Naive thymus-derived CD8-positive, alpha-beta T cell (primary cell): ENCODE measurements around the gene KLC4. TPM values are rescaled to one million over a fixed set of nuclear protein-coding genes. Genes with fewer than 3 reads are reported as not detected.
A peak's percentile ranks its signal among the peaks of the same experiment; 100 is the strongest.
"Not testable (repeated sequence)": the region's sequence is repeated elsewhere in the genome, so short reads cannot be mapped to it uniquely, and the experiment has no call there.

Experiments
- ATAC-seq, 2 donors: fragments of 150-1000 bp; cut with Tn5 transposase in 1 of 2; sonication (Bioruptor Pico), chemical (Tn5 transposase) in 1 of 2; 1 replicate in 1 of 2; 2 replicates in 1 of 2; pipeline ENCODE4 v1.10.0; 2021; ENCODE audit warnings: mild to moderate bottlenecking in 2 of 2, moderate library complexity in 2 of 2
- POLR2A ChIA-PET: fragments of 350-600 bp; sonication (Branson Sonifier 250); formaldehyde crosslinking; loops from one replicate; lab custom pipeline; 2021; ENCODE audit warnings: antibody characterized with exemption; lab: Charles Lee
- DNase-seq, 10 donors: peaks; one replicate each; pipeline versions ENCODE4 v3.0.0 to v3.0.0-alpha.2; 2020 to 2022
- H3K27ac Mint-ChIP-seq, 10 donors: one replicate each; pipeline ENCODE4 v1.8.0; 2020 to 2022; ENCODE audit warnings: mild to moderate bottlenecking in 10 of 10, mixed read lengths in 10 of 10, moderate library complexity in 4 of 10, inconsistent platforms in 1 of 10
- H3K27me3 Mint-ChIP-seq, 5 donors: one replicate each; pipeline ENCODE4 v1.8.0; 2021 to 2022; ENCODE audit warnings: mixed read lengths in 5 of 5
- H3K36me3 Mint-ChIP-seq, 3 donors: one replicate each; pipeline ENCODE4 v1.8.0; 2020 to 2022; ENCODE audit warnings: mixed read lengths in 3 of 3, mild to moderate bottlenecking in 2 of 3, inconsistent platforms in 1 of 3
- H3K4me1 Mint-ChIP-seq, 4 donors: one replicate each; pipeline ENCODE4 v1.8.0; 2021 to 2022; ENCODE audit warnings: mixed read lengths in 4 of 4
- H3K4me3 Mint-ChIP-seq, 10 donors: one replicate each; pipeline ENCODE4 v1.8.0; 2020 to 2022; ENCODE audit warnings: mild to moderate bottlenecking in 10 of 10, mixed read lengths in 10 of 10, moderate library complexity in 6 of 10, inconsistent platforms in 1 of 10
- H3K9me3 Mint-ChIP-seq, 9 donors: one replicate each; pipeline ENCODE4 v1.8.0; 2020 to 2022; ENCODE audit warnings: mixed read lengths in 9 of 9, mild to moderate bottlenecking in 3 of 9, inconsistent platforms in 1 of 9, moderate library complexity in 1 of 9
- polyA plus RNA-seq, 3 donors: library from polyadenylated mRNA; unstranded; fragments of 300-500 nt; fragmentation: Illumina TruSeq; gene quantifications; one replicate each; pipeline ENCODE4 v1.2.3, GENCODE V29; 2021
- total RNA-seq, 8 experiments: library from RNA in 2 of 8; stranded (reverse) in 2 of 8; gene quantifications; one replicate each; pipeline ENCODE4 v1.2.3 and lab custom pipeline; 2021 to 2026

KLC4 gene
- total and polyA plus RNA-seq, 5 experiments from 2014 or later = 9.9 to 64.6 (median 12.7) TPM

DNA sequence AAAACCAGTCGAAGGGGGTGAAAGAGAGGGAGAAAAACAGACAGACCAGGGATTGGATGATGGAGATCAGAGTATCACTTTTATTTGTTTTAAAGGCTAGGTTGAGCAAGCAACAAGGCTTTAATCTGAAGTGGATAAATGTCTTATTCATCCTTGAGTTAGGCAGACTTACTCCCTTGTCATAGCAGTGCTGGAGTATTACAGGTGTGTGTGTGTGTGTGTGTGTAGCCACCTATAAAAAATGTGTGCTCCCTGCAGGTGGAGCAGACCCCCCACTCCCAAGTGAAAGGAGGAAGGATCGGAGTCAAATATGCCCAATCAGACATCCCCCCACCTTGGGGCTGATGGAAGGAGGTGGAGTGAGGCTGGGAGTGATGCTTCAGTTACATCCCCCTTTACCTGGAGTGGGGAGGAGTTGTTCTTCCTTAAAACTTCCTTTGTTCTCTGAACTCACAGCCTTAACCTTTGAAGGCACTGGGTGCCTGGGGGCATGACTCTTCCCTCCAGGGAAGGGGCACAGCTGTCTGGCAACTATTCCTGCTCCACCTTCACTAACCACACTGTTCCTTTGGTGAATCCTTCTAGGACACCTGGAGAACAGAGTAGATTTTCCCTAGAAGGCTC lies 43.9 kb downstream of the KLC4 start:
- ATAC-seq (no peak), DNase-seq (no peak)
- Mint-ChIP-seq H3K9me3 (no peaks in the 10 kb centered on the region), H3K36me3 (no peaks in the 10 kb centered on the region), H3K27me3 (no peaks in the 10 kb centered on the region), H3K4me3 (no peak overlapping the region), H3K4me1 (peaks cover 1 to 14% (median 6%) of the 10 kb centered on the region in 4 donors), H3K27ac (peak overlapping the region in 1 of 10 donors; percentile 35)
- POLR2A ChIA-PET = no interaction called here

DNA sequence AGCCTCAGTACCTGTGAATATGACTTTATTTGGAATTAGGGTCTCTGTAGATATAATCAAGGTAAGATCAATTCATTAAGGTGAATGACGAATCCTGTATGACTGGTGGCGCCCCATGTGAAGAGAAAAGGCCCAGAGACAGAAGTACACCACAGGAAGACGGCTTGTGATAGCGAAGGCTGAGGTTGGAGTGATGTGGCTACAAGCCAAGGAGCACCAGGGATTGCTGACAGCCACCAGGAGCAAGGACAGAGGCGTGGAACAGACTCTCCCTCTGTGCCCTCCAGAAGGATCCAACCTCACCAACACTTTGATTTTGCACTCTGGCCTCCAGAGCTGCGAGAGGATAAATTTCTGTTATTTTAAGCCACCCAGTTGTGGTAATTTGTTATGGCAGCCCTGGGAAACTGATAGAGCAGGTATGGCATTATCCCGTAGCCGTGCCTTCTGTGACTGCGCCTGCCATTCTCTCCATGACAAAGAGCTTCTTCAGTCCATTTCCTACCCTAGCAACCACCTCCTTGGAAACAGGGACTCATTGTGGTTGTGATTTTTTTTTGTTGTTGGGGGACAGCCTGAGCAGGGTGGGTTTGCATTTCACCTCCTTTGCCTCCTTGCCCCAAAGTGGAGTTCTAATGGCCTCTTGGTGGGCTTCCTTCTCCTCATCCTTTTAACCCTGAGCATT lies 46.2 kb downstream of the KLC4 start:
- H3K27ac Mint-ChIP-seq = peak overlapping the region in 4 of 10 donors; percentile 9 to 80 (median 19)
- DNase-seq (no peak), ATAC-seq (peak in 1 of 2 donors; percentile 40)
- POLR2A ChIA-PET = no interaction called here
- H3K4me3 Mint-ChIP-seq = no peak overlapping the region
- H3K36me3 Mint-ChIP-seq = no peaks in the 10 kb centered on the region
- H3K4me1 Mint-ChIP-seq = peaks cover 1 to 14% (median 6%) of the 10 kb centered on the region in 4 donors
- no peaks in the 10 kb centered on the region for H3K27me3 Mint-ChIP-seq
- no peaks in the 10 kb centered on the region for H3K9me3 Mint-ChIP-seq

DNA sequence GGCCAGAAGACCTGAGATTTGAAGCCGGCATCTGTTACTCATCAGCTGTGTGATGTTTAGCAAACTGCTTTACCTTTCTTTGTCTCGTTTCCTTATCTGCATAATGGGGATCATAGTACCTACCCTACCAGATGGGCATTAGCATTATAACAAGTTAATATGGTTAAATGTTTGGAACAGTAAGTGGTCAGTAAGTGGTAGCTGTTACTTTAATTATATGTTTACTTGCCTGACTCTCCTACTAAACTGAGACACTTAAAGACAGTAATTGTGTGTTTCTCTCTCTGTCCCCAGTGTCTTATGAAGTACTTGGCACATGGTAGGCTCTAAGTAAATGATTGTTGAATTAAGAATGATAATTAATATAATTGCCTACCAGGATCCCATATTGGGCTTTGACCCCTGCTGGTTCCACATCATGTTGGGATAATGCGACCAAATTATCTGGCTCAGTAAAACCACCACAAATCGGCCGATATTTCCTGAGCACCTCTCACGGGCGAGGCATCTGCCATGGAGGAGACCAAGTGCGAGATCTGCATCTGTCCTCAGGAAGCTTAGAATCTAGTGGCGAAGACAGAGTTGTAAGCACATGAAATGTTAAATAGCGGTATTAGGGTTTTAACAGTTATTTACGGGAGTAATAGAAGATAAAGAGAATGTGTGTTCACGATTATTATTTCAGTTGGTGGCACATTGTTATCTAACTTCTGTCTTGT lies 48.1 kb downstream of the KLC4 start:
- H3K4me1 Mint-ChIP-seq = peaks cover 1 to 14% (median 6%) of the 10 kb centered on the region in 4 donors

DNA sequence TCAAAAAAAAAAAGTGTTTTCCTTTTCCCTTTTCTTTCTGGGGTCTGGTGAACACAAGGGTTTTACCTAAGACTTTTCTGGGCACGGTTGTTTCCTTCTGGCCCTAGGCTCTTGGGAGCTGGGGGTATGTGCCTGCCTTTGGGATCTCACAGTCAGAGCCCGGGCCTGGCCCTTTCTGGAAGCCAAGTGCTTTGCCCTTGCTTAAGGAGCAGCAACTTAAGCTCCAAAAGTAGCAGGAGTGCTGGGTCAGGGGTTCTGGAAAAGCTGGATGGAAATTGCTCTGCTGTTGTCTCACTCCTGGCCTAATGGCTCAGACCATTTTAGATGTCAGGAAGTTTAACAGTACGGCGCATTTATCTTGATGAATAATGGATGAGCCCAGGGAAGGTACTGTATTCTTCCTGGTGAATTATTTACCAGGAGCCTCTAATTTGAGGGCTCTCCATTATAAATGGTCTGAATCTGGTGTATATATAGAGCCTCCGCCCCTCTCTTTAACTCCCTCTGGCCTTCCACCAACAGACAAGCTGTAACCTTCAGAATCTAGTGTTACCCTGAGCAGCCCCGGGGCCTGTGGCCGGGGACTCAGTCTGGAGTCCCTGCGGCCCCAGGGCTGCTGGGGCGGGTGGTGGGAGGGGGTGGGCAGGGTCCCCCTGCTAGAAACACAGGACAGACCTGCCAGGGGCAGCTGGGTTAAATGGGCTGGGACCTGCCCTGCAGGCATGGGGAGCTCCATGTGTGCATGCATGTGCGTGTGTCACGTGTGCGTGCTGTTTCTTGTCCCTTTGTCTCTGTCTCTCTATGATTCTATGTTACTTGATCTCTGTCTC lies 54.2 kb downstream of the KLC4 start:
- peak overlapping the region in 2 of 10 donors; percentile 22 to 38 for H3K27ac Mint-ChIP-seq
- POLR2A ChIA-PET = interaction anchor here (0.5 kb wide), 1 partner anchor 199 kb away, joined by 7 read pairs; no protein-coding TSS in a partner anchor
- no peaks in the 10 kb centered on the region for H3K36me3 Mint-ChIP-seq
- DNase-seq (no peak), ATAC-seq (no peak)
- H3K4me3 Mint-ChIP-seq = no peak overlapping the region
- no peaks in the 10 kb centered on the region for H3K27me3 Mint-ChIP-seq
- H3K4me1 Mint-ChIP-seq = no peaks in the 10 kb centered on the region
- no peaks in the 10 kb centered on the region for H3K9me3 Mint-ChIP-seq

More for the DNA sequence above, 48.1 kb downstream of the KLC4 start:
- DNase-seq (no peak), ATAC-seq (no peak)
- H3K9me3 Mint-ChIP-seq = no peaks in the 10 kb centered on the region
- H3K27me3 Mint-ChIP-seq = no peaks in the 10 kb centered on the region
- no peak overlapping the region for H3K27ac Mint-ChIP-seq
- no peak overlapping the region for H3K4me3 Mint-ChIP-seq
- no peaks in the 10 kb centered on the region for H3K36me3 Mint-ChIP-seq
- POLR2A ChIA-PET = no interaction called here

DNA sequence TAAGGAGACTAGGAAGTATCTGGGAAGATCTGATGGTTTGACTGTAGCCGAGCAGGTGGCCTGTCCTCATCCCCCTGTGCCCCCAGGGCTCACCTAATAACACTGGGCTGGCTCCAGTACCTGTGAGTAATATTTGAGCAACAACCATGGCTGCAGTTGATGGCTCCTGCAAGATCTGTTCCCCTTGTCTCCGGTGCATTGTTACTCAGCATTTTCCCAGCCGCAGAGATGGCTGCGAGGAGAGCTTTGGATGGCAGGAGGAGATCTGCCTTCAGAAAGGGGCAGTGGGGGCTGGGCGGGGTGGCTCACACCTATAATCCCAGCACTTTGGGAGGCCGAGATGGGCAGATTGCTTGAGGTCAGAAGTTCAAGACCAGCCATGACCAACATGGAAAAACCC lies 55.9 kb downstream of the KLC4 start:
- POLR2A ChIA-PET = interaction anchor here (0.6 kb wide), 1 partner anchor 18 kb away, joined by 3 read pairs; no protein-coding TSS in a partner anchor
- no peak overlapping the region for H3K4me3 Mint-ChIP-seq
- DNase-seq = no peak

DNA sequence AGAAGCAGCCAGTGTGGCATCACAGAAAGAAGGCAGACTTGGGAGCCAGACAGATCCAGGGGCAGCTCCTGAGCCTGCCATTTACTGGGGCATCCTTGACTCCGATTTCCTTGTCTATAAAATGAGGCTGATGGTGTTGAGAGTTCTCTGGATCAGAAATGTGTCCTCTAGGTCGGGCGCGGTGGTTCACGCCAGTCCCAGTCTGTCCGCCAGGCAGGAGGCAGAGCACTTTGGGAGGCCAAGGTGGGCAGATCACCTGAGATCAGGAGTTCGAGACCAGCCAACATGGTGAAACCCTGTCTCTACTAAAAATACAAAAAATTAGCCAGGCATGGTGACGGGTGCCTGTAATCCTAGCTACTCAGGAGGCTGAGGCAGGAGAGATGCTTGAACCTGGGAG lies 58.0 kb downstream of the KLC4 start:
- DNase-seq, H3K27me3 Mint-ChIP-seq, H3K4me3 Mint-ChIP-seq, H3K9me3 Mint-ChIP-seq, H3K27ac Mint-ChIP-seq, ATAC-seq, H3K36me3 Mint-ChIP-seq, H3K4me1 Mint-ChIP-seq: not testable (repeated sequence)
- POLR2A ChIA-PET = interaction anchor here (0.7 kb wide), 1 partner anchor 107 kb away, joined by 3 read pairs; no protein-coding TSS in a partner anchor

More for the DNA sequence above, 55.9 kb downstream of the KLC4 start:
- Mint-ChIP-seq H3K9me3 (no peaks in the 10 kb centered on the region), H3K27ac (no peak overlapping the region), H3K27me3 (no peaks in the 10 kb centered on the region), H3K4me1 (no peaks in the 10 kb centered on the region), H3K36me3 (no peaks in the 10 kb centered on the region)
- no peak for ATAC-seq

DNA sequence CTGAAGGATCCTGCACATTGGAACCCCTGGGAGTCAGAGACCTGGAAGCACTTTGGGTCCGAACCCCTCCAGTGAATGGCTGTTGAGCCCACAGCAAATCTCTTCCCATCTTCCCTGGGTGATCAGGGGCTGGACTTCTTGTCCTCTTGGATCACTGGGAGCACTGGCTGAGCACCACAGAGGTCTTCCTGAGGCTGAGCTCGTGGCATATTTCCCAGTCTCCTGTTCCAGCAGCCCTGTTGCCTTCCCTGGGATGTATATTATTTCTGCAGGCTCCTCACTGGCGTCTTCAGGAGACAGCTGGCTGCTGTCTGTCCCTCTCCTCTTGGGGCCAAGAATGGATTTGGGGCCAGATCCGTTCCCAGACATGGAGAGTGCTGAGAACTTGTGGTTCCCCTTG lies 60.1 kb downstream of the KLC4 start:
- no peak for DNase-seq
- Mint-ChIP-seq H3K9me3 (no peaks in the 10 kb centered on the region), H3K4me3 (no peak overlapping the region), H3K27me3 (no peaks in the 10 kb centered on the region), H3K27ac (no peak overlapping the region), H3K4me1 (no peaks in the 10 kb centered on the region), H3K36me3 (no peaks in the 10 kb centered on the region)
- ATAC-seq = no peak
- POLR2A ChIA-PET = no interaction called here

DNA sequence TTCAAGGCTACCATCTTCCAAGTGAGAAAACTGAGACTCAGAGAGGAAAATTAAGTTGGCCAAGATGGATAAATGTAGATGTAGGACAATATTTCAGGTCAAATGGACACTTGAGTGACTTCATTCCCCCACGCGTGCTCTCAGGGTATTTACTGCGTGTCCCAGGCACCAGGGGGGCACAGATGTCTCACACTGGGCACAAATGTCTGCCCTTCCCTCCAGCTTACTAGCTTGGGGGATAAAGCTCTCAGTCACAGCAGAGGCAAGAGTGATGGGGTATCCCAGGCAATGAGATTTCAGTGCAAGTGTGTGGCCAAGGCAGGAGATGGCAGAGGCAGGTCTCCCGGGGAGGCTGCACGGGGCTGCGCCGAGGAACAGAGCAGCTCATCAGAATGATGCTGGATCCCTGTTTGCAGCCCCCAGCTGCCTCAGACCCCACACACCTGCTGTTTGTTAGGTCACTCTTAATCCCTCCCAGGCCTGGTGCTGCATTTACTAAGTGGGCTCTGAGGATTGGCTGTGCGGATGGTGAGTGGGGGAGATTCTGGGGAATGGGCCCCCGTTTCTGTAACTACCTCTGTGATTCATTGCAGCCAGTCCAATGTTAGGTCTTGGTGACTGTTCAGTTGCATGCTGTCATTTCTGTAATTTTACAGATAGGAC lies 60.8 kb downstream of the KLC4 start:
- Mint-ChIP-seq H3K4me3 (no peak overlapping the region), H3K4me1 (no peaks in the 10 kb centered on the region), H3K9me3 (no peaks in the 10 kb centered on the region), H3K36me3 (no peaks in the 10 kb centered on the region), H3K27me3 (no peaks in the 10 kb centered on the region), H3K27ac (no peak overlapping the region)
- ATAC-seq (no peak), DNase-seq (no peak)
- POLR2A ChIA-PET = no interaction called here

DNA sequence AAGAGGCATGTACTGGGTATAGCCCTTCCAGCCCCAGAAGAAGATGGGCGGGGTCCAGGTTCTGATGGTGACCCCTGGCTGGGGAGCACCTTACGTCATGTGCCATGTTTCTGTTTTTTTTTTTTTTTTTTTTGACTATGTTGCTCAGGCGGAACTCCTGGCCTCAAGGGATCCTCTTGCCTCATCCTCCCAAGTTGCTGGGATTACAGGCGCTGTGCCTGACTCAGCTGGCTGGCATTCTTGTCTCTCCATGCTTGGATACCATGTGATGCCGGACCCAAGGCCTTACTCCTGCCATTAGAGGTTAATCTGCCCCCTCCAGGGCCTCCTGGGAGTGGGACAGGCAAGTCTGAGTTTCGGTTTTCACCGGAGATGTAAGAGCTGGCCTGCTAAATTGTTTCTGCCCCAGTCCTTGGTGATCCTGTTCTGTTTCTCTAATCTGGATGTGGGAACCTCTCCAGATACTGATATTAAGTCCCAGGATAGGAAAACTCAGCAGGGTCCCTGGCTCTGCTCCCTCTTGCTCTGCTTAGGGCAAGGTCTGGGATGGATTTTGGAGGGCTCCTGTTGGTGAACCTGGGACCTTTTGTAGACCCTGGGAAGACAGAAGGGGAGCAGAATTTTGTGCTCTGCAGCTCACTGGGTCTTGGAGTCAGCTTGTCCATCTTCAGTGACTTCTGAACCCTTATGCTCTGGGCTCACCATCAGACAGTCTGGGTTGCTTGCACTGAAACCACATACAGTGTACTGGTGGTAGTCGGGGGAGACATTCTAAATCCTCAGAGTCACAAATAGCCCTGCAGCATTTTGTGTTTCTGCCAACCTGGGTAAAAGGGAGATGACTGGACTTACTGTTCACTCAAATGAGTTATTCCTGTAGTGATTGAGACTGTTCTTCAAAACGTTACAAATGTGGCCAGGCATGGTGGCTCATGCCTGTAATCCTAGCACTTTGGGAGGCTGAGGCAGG lies 61.8 kb downstream of the KLC4 start:
- Mint-ChIP-seq H3K27me3 (no peaks in the 10 kb centered on the region), H3K36me3 (no peaks in the 10 kb centered on the region), H3K9me3 (no peaks in the 10 kb centered on the region), H3K4me3 (no peak overlapping the region), H3K4me1 (no peaks in the 10 kb centered on the region), H3K27ac (peak overlapping the region in 1 of 10 donors; percentile 1)
- DNase-seq (no peak), ATAC-seq (no peak)
- POLR2A ChIA-PET = interaction anchor here (0.7 kb wide), 2 partner anchors 420 to 472 kb away, joined by 3 read pairs; no protein-coding TSS in a partner anchor

DNA sequence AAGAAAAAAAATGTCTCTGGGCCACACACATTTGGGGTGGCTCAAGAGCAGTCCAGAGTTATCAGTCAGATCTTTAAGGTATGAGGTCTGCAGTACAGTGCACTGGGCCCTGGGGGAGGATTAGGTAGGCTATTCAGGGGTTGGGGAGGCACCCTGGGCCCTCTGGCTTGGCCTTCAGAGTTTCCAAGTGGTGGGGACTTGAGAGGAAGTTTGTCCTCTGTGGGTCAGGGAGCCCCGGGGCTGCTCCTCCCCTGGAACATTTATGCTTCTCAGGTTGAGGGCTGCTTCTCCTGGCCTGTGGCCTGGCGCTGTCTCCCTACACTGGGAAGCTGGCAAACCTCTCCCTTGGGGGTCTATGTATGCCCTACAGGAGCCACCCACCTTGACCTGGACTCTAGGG lies 62.7 kb downstream of the KLC4 start:
- Mint-ChIP-seq H3K4me1 (no peaks in the 10 kb centered on the region), H3K4me3 (no peak overlapping the region), H3K27me3 (no peaks in the 10 kb centered on the region), H3K36me3 (no peaks in the 10 kb centered on the region), H3K9me3 (no peaks in the 10 kb centered on the region), H3K27ac (peak overlapping the region in 2 of 10 donors; percentile 14 to 56)
- no peak for ATAC-seq
- POLR2A ChIA-PET = no interaction called here
- no peak for DNase-seq
